Neural cell (in vitro differentiated cells): ENCODE results near the gene RGS4. TPM values are rescaled to one million over a fixed set of nuclear protein-coding genes. Genes with fewer than 3 reads are reported as not detected.

Experiments
- H2AFZ ChIP-seq: fragments of 200-600, 300-800 bp; sonication (generic), shearing (Covaris generic); 2 replicates; pipeline ENCODE4 v1.6.0; 2014; ENCODE audit warnings: low read depth, mild to moderate bottlenecking, antibody characterized with exemption, low read length, moderate library complexity
- H3F3A ChIP-seq: fragments of 200-600 bp; shearing (Covaris generic); 2 replicates; pipeline ENCODE4 v1.6.1; 2016; ENCODE audit warnings: mild to moderate bottlenecking, moderate library complexity, mixed read lengths, antibody characterized with exemption, low read length; ENCODE audit not compliant: insufficient read depth, poor library complexity, severe bottlenecking
- H3K27ac ChIP-seq: fragments of 200-600, 300-800 bp; sonication (generic), shearing (Covaris generic); 2 replicates; pipeline ENCODE4 v1.5.1; 2014; ENCODE audit warnings: mild to moderate bottlenecking, low read length, moderate library complexity
- H3K27me3 ChIP-seq: fragments of 300-800, 200-600 bp; sonication (generic), shearing (Covaris generic); 2 replicates; pipeline ENCODE4 v1.6.0; 2014; ENCODE audit warnings: mild to moderate bottlenecking, low read depth, low read length, moderate library complexity; ENCODE audit not compliant: insufficient read depth
- H3K36me3 ChIP-seq: fragments of 300-800, 200-600 bp; sonication (generic), shearing (Covaris generic); 2 replicates; pipeline ENCODE4 v1.5.1; 2014; ENCODE audit warnings: mild to moderate bottlenecking, antibody characterized with exemption, low read length, moderate library complexity; ENCODE audit not compliant: insufficient read depth
- H3K4me2 ChIP-seq: fragments of 300-800, 200-600 bp; sonication (generic), shearing (Covaris generic); 2 replicates; pipeline ENCODE4 v1.6.0; 2014; ENCODE audit warnings: mild to moderate bottlenecking, low read length
- H3K4me3 ChIP-seq: fragments of 300-800, 200-600 bp; sonication (generic), shearing (Covaris generic); 2 replicates; pipeline ENCODE4 v1.5.1; 2014; ENCODE audit warnings: mild to moderate bottlenecking, low read length, moderate library complexity
- H3K79me2 ChIP-seq: fragments of 200-600 bp; shearing (Covaris generic); replicated peaks from 2 replicates; pipeline ENCODE4 v1.6.0; 2014; ENCODE audit warnings: mild to moderate bottlenecking, low read length, moderate library complexity; ENCODE audit not compliant: insufficient read depth
- H3K9ac ChIP-seq: fragments of 300-800, 200-600 bp; sonication (generic), shearing (Covaris generic); 2 replicates; pipeline ENCODE4 v1.6.1; 2016; ENCODE audit warnings: mild to moderate bottlenecking, low read length, mixed read lengths
- H3K9me2 ChIP-seq: fragments of 200-600 bp; shearing (Covaris generic); 2 replicates; pipeline ENCODE4 v1.6.1; 2016; ENCODE audit warnings: mild to moderate bottlenecking, low read length, mixed read lengths; ENCODE audit not compliant: insufficient read depth
- H3K9me3 ChIP-seq: fragments of 200-600, 300-800 bp; sonication (generic), shearing (Covaris generic); 2 replicates; pipeline ENCODE4 v1.6.1; 2016; ENCODE audit warnings: mild to moderate bottlenecking, mixed run types, low read length, moderate library complexity, mixed read lengths
- H4K20me1 ChIP-seq: fragments of 200-600 bp; shearing (Covaris generic); 2 replicates; pipeline ENCODE4 v1.6.1; 2016; ENCODE audit warnings: mild to moderate bottlenecking, mixed run types; ENCODE audit not compliant: insufficient read depth
- EP300 ChIP-seq: fragments of 450-650 bp; conservative IDR thresholded peaks from 2 replicates; pipeline ENCODE4 v1.6.1; 2014; ENCODE audit warnings: antibody characterized with exemption, mild to moderate bottlenecking, moderate library complexity; ENCODE audit not compliant: poor library complexity, severe bottlenecking
- EZH2 ChIP-seq: fragments of 200-600, 300-800 bp; shearing (Covaris generic), sonication (generic); IDR thresholded peaks from 2 replicates; pipeline ENCODE4 v1.6.1; 2014; ENCODE audit warnings: antibody characterized with exemption, low read length, borderline replicate concordance, mild to moderate bottlenecking; ENCODE audit not compliant: insufficient read depth, poor library complexity, severe bottlenecking
- MXI1 ChIP-seq: fragments of 450-650 bp; conservative IDR thresholded peaks from 2 replicates; pipeline ENCODE4 v1.6.1; 2014; ENCODE audit warnings: antibody characterized with exemption, mild to moderate bottlenecking; ENCODE audit not compliant: poor library complexity, severe bottlenecking
- POLR2AphosphoS5 ChIP-seq: IDR thresholded peaks from 2 replicates; pipeline ENCODE4 v1.6.1; 2012
- RAD21 ChIP-seq: fragments of 450-650 bp; conservative IDR thresholded peaks from 2 replicates; pipeline ENCODE4 v1.6.1; 2014; ENCODE audit warnings: antibody characterized with exemption, mild to moderate bottlenecking, moderate library complexity
- SMC3 ChIP-seq: fragments of 450-650 bp; conservative IDR thresholded peaks from 2 replicates; pipeline ENCODE4 v1.6.1; 2014; ENCODE audit warnings: antibody characterized with exemption, mild to moderate bottlenecking, moderate library complexity; ENCODE audit not compliant: poor library complexity
- TAF1 ChIP-seq: IDR thresholded peaks from 2 replicates; pipeline ENCODE4 v1.6.1; 2012; ENCODE audit warnings: low read depth
- polyA plus RNA-seq: library from polyadenylated mRNA; depleted of rRNA; stranded (reverse); fragments of >200 nt; gene quantifications from 2 replicates; pipeline ENCODE4 v1.2.3, GENCODE V29; 2014
- TF ChIP-seq, protein P1 (sequence below): IDR thresholded peaks from 2 replicates; pipeline ENCODE4 v1.6.1; 2012; ENCODE audit warnings: borderline replicate concordance
- TF ChIP-seq, protein P2 (sequence below): fragments of 450-650 bp; IDR thresholded peaks from 2 replicates; pipeline ENCODE4 v1.5.1; 2014; ENCODE audit warnings: antibody characterized with exemption, mild to moderate bottlenecking, moderate library complexity; ENCODE audit not compliant: poor library complexity, severe bottlenecking

Gene RGS4
- polyA plus RNA-seq, 1 donor from 2014 or later = 1.6 TPM

DNA sequence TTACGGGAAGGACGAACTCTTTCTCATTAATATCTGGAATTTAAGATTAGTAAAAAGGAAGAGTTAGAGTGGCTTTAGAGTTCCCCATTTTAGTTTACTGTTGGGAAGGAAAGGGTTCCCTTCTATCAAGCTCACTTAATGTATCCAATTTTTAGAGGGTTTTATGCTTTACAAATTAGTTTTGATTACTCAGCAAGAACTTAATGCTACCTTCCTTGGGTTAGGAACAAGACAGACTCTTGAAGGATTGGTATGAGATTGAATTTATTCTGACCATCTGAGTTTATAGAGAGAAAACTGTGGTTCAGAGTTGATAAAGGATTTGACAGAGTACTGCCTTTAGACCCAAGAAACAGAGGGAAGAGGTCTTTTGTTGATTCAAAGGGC is 29.5 kb upstream of the RGS4 start:
- Histone ChIP-seq H3K4me2 (no peak overlapping the region), H3K4me3 (no peak overlapping the region), H3K9ac (no peak overlapping the region), H3K9me2 (no peaks in the 10 kb centered on the region), H3F3A (no peaks in the 10 kb centered on the region), H3K27me3 (no peaks in the 10 kb centered on the region), H4K20me1 (no peaks in the 10 kb centered on the region), H2AFZ (no peak overlapping the region), H3K27ac (no peak overlapping the region), H3K79me2 (no peaks in the 10 kb centered on the region), H3K36me3 (no peaks in the 10 kb centered on the region), H3K9me3 (no peaks in the 10 kb centered on the region)
- TF ChIP-seq EZH2 (no peak), SMC3 (no peak), TAF1 (no peak), POLR2AphosphoS5 (no peak), RAD21 (no peak), EP300 (no peak), MXI1 (no peak)
- TF ChIP-seq, protein P1, sequence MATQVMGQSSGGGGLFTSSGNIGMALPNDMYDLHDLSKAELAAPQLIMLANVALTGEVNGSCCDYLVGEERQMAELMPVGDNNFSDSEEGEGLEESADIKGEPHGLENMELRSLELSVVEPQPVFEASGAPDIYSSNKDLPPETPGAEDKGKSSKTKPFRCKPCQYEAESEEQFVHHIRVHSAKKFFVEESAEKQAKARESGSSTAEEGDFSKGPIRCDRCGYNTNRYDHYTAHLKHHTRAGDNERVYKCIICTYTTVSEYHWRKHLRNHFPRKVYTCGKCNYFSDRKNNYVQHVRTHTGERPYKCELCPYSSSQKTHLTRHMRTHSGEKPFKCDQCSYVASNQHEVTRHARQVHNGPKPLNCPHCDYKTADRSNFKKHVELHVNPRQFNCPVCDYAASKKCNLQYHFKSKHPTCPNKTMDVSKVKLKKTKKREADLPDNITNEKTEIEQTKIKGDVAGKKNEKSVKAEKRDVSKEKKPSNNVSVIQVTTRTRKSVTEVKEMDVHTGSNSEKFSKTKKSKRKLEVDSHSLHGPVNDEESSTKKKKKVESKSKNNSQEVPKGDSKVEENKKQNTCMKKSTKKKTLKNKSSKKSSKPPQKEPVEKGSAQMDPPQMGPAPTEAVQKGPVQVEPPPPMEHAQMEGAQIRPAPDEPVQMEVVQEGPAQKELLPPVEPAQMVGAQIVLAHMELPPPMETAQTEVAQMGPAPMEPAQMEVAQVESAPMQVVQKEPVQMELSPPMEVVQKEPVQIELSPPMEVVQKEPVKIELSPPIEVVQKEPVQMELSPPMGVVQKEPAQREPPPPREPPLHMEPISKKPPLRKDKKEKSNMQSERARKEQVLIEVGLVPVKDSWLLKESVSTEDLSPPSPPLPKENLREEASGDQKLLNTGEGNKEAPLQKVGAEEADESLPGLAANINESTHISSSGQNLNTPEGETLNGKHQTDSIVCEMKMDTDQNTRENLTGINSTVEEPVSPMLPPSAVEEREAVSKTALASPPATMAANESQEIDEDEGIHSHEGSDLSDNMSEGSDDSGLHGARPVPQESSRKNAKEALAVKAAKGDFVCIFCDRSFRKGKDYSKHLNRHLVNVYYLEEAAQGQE = no peak
- TF ChIP-seq, protein P2, sequence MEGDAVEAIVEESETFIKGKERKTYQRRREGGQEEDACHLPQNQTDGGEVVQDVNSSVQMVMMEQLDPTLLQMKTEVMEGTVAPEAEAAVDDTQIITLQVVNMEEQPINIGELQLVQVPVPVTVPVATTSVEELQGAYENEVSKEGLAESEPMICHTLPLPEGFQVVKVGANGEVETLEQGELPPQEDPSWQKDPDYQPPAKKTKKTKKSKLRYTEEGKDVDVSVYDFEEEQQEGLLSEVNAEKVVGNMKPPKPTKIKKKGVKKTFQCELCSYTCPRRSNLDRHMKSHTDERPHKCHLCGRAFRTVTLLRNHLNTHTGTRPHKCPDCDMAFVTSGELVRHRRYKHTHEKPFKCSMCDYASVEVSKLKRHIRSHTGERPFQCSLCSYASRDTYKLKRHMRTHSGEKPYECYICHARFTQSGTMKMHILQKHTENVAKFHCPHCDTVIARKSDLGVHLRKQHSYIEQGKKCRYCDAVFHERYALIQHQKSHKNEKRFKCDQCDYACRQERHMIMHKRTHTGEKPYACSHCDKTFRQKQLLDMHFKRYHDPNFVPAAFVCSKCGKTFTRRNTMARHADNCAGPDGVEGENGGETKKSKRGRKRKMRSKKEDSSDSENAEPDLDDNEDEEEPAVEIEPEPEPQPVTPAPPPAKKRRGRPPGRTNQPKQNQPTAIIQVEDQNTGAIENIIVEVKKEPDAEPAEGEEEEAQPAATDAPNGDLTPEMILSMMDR = no peak

DNA sequence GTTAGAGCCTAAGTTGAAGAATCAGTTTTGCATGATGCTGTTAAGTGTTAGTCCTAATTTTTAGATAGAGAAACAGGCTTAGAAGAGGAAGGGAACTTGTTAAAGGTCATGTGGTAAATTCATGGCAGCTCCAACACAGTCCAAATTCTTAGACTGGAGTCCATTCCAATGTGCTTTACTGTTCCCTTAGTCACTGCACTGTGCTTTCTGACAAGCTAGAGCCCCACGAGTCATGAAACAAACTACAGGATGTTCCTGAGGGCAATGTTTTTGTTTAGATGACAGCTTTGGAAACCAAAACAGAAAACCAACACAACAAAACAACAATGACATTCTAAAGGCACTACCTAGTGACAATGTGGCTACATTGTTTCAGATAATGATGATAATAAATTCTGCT is 23.1 kb upstream of the RGS4 start:
- H3K79me2 ChIP-seq = no peaks in the 10 kb centered on the region
- TF ChIP-seq EP300 = no peak
- TF ChIP-seq, protein P1 = no peak
- TF ChIP-seq, protein P2 = no peak
- TF ChIP-seq SMC3 = no peak
- no peak for TF ChIP-seq MXI1
- no peaks in the 10 kb centered on the region for H4K20me1 ChIP-seq
- H2AFZ ChIP-seq = no peak overlapping the region
- H3K36me3 ChIP-seq = no peaks in the 10 kb centered on the region
- no peaks in the 10 kb centered on the region for H3F3A ChIP-seq
- no peaks in the 10 kb centered on the region for H3K9me2 ChIP-seq
- no peak overlapping the region for H3K9ac ChIP-seq
- H3K27me3 ChIP-seq = no peaks in the 10 kb centered on the region
- H3K27ac ChIP-seq = no peak overlapping the region
- H3K4me3 ChIP-seq = no peak overlapping the region
- H3K9me3 ChIP-seq = no peaks in the 10 kb centered on the region
- no peak overlapping the region for H3K4me2 ChIP-seq
